HepG2 (cell line): ENCODE results near the gene ANKLE1. TPM values are rescaled to one million over a fixed set of nuclear protein-coding genes. Genes with fewer than 3 reads are reported as not detected.
A peak's percentile ranks its signal among the peaks of the same experiment; 100 is the strongest.

Experiments
- ADNP ChIP-seq: sonication (generic); formaldehyde crosslinking; IDR thresholded peaks from 2 replicates; pipeline ENCODE4 v1.4.0; 2020; ENCODE audit warnings: missing genetic modification reagents
- HOXA5 ChIP-seq: sonication (generic); formaldehyde crosslinking; IDR thresholded peaks from 2 replicates; pipeline ENCODE4 v1.4.0; 2020; ENCODE audit warnings: missing genetic modification reagents
- MEIS1 ChIP-seq: sonication (generic); formaldehyde crosslinking; IDR thresholded peaks from 2 replicates; pipeline ENCODE4 v1.9.0; 2021; ENCODE audit warnings: mild to moderate bottlenecking, missing genetic modification reagents, moderate library complexity, borderline replicate concordance
- ONECUT2 ChIP-seq: sonication (generic); formaldehyde crosslinking; IDR thresholded peaks from 2 replicates; pipeline ENCODE4 v1.4.0; 2020; ENCODE audit warnings: missing genetic modification reagents
- TCF12 ChIP-seq, 2 experiments: fragments of 450-650 bp in 1 of 2; sonication (generic) in 1 of 2; formaldehyde crosslinking in 1 of 2; IDR thresholded peaks; 2 replicates each; pipeline versions ENCODE4 v1.6.1 to v1.8.0; 2017 to 2022; ENCODE audit warnings: antibody characterized with exemption in 1 of 2, mild to moderate bottlenecking in 1 of 2, missing genetic modification reagents in 1 of 2, moderate library complexity in 1 of 2
- polyA plus RNA-seq, 8 experiments: library from polyadenylated mRNA; depleted of rRNA in 3 of 8; stranded (reverse) in 7 of 8; unstranded in 1 of 8; fragments of >200 nt; fragmentation: Illumina TruSeq in 4 of 8; extraction: Trizol in 4 of 8; gene quantifications; 2 replicates each; pipeline versions ENCODE4 v1.2.1 to v1.2.3, GENCODE V29; 2011 to 2016; ENCODE audit warnings: low read depth in 4 of 8, missing spikeins in 1 of 8, mixed read lengths in 1 of 8; ENCODE audit not compliant: insufficient read depth in 1 of 8
- total RNA-seq, 5 experiments: library from RNA; depleted of rRNA; stranded (reverse); fragments of >200 nt; fragmentation: Illumina TruSeq; extraction: Trizol; gene quantifications; 2 replicates each; pipeline ENCODE4 v1.2.3, GENCODE V29; 2016; ENCODE audit warnings: low read depth in 1 of 5
- TF ChIP-seq, protein P1 (sequence below): IDR thresholded peaks from 2 replicates; pipeline ENCODE4 v1.4.0; 2020; ENCODE audit warnings: mild to moderate bottlenecking, missing genetic modification reagents

ANKLE1 gene
- total and polyA plus RNA-seq, 2 of the 13 experiments (the other 11 are each of a cell fraction or from before 2014, with no cell fraction given), result 0.69 to 1.5 TPM

DNA sequence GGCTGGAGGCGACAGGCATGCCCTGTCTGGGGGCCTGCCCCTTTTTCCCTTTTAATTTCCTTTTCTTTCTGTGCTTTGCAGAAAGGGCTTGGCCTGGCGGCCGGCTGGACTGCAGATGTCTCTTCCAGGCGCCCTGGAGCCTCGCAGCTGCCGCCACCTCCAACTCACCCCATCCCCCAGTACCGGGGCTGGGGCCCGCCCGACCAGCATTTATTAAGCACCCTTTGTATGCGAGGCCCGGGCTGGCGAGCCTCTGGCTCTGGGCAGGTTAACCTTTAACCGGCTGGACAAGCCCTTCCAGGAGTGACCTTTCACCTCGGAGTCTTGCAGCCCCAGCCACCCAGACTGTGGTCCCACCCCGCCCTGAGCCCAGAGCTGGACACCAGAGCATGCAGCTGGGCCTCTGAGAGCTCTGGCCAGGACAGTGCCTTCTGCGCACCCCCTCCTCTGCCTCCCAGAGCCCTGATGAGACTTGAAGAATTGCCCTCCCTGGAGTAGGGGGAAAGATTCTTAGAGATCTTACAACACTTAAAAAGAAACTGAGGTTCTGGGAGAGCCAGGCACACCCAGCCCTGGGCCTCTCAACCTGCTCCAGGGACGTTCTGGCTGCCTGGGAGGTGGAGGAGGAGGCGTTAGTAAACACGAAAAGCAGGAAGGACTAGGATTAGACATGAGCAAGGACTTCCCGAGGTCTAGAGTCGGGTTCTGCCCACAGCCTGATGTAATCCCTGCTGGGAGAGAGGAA, 34.8 kb upstream of the ANKLE1 start (continued):
- TF ChIP-seq ONECUT2 (no peak), MEIS1 (CRISPR knock-in tag) (no peak), TCF12 (IDR thresholded peaks at IDR 0.05) (no peak), TCF12 (CRISPR knock-in tag; IDR thresholded peaks at IDR 0.05) (no peak), ADNP (CRISPR knock-in tag) (peak; percentile 97), HOXA5 (CRISPR knock-in tag) (peak; percentile 22; the same call in 1 of the 2 replicates)
- TF ChIP-seq, protein P1, sequence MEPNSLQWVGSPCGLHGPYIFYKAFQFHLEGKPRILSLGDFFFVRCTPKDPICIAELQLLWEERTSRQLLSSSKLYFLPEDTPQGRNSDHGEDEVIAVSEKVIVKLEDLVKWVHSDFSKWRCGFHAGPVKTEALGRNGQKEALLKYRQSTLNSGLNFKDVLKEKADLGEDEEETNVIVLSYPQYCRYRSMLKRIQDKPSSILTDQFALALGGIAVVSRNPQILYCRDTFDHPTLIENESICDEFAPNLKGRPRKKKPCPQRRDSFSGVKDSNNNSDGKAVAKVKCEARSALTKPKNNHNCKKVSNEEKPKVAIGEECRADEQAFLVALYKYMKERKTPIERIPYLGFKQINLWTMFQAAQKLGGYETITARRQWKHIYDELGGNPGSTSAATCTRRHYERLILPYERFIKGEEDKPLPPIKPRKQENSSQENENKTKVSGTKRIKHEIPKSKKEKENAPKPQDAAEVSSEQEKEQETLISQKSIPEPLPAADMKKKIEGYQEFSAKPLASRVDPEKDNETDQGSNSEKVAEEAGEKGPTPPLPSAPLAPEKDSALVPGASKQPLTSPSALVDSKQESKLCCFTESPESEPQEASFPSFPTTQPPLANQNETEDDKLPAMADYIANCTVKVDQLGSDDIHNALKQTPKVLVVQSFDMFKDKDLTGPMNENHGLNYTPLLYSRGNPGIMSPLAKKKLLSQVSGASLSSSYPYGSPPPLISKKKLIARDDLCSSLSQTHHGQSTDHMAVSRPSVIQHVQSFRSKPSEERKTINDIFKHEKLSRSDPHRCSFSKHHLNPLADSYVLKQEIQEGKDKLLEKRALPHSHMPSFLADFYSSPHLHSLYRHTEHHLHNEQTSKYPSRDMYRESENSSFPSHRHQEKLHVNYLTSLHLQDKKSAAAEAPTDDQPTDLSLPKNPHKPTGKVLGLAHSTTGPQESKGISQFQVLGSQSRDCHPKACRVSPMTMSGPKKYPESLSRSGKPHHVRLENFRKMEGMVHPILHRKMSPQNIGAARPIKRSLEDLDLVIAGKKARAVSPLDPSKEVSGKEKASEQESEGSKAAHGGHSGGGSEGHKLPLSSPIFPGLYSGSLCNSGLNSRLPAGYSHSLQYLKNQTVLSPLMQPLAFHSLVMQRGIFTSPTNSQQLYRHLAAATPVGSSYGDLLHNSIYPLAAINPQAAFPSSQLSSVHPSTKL, result 0 out of 2 replicates have a peak, but pooled peaks have one; percentile 48
